ENCODE measurements around the gene ADAMTS1. TPM values are rescaled to one million over a fixed set of nuclear protein-coding genes. Genes with fewer than 3 reads are reported as not detected.

Gene ADAMTS1
- total RNA-seq, 1 donor from 2014 or later = 122 TPM

DNA sequence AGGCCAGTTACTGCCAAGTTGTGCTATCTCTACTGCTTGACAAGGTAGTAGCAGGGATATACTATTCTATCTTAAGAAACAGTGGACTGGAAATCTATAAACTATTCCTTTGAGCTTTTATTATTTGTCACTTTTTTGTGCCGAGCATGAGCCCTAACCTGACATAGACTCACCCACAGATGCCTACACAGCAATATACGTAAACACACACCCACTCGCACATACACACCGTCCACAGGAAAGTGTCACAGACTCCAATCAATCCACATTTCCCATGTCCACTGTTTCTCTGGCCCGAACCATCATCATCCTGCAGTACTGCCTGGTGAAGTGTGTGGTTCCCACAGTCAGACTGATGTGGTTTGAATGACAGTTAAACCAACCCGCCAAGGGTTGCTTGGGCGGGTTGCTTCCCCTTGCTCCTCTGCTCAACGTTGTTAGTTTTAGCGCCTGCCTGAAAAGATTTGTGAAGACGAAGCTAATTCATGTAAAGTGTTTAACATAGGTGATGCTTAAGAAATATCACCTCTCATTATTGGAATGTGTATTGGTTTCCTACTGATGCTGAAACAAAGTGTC, 47.2 kb downstream of the ADAMTS1 start:
- no peaks in the 10 kb centered on the region for H3K27me3 ChIP-seq
- H3K36me3 ChIP-seq = no peaks in the 10 kb centered on the region
- no peak overlapping the region for H3K27ac ChIP-seq
- peaks cover 10% of the 10 kb centered on the region for H3K4me1 ChIP-seq
- DNase-seq (no peak), ATAC-seq (no peak)
- no peaks in the 10 kb centered on the region for H3K9me3 ChIP-seq
- H3K4me3 ChIP-seq = no peak overlapping the region
- TF ChIP-seq, protein P1, sequence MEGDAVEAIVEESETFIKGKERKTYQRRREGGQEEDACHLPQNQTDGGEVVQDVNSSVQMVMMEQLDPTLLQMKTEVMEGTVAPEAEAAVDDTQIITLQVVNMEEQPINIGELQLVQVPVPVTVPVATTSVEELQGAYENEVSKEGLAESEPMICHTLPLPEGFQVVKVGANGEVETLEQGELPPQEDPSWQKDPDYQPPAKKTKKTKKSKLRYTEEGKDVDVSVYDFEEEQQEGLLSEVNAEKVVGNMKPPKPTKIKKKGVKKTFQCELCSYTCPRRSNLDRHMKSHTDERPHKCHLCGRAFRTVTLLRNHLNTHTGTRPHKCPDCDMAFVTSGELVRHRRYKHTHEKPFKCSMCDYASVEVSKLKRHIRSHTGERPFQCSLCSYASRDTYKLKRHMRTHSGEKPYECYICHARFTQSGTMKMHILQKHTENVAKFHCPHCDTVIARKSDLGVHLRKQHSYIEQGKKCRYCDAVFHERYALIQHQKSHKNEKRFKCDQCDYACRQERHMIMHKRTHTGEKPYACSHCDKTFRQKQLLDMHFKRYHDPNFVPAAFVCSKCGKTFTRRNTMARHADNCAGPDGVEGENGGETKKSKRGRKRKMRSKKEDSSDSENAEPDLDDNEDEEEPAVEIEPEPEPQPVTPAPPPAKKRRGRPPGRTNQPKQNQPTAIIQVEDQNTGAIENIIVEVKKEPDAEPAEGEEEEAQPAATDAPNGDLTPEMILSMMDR (IDR thresholded peaks at IDR 0.05) = no peak
- intact Hi-C loops (cut with DNase I) = no loop called here

DNA sequence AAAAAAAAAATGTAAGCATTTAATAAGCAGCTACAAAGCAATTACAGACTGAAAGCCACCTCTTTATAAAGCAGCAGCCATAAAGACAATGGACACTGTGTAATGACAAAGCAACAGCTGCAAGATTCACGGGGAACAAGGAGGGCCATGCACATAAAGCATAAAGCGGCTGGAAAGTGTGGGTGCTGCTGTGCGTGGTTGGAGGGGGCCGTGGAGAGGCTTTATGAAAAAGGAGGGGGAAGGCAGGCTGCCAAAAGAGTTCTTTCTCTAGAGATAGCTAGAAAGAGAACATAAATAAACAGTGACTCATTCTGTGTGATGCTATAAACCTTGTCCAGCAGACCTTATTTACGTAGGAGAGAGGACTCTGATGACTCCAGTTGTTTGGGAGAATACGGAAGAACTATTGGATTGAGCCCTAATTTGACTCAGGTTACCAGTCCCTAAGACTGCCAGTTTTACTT, 49.3 kb downstream of the ADAMTS1 start:
- Histone ChIP-seq H3K27me3 (no peaks in the 10 kb centered on the region), H3K36me3 (no peaks in the 10 kb centered on the region), H3K4me3 (no peak overlapping the region), H3K4me1 (peaks cover 6% of the 10 kb centered on the region), H3K27ac (no peak overlapping the region), H3K9me3 (no peaks in the 10 kb centered on the region)
- intact Hi-C loops (cut with DNase I) = no loop called here
- ATAC-seq (no peak), DNase-seq (no peak)
- TF ChIP-seq, protein P1 (IDR thresholded peaks at IDR 0.05) = no peak

DNA sequence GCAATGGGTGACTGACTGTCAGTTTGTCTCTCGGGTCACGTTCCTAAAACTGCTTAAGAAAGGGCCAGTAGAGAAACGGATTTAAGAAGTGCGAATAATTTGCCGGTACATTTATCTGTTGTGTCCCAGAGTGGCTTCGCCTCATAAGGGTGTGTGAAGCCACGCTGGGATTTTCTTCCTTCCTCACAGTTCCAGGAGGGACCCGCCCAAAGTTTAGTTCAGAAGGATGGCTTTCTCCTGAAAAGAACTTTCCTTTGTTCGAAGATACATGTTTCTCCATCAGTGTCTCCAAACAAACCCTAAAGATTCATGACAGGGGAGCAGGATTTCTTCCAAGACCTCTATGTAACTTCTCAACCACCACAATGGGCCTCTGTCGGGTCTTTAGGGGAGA, 49.8 kb downstream of the ADAMTS1 start:
- Histone ChIP-seq H3K4me3 (no peak overlapping the region), H3K36me3 (no peaks in the 10 kb centered on the region), H3K4me1 (peaks cover 6% of the 10 kb centered on the region), H3K9me3 (no peaks in the 10 kb centered on the region), H3K27ac (no peak overlapping the region), H3K27me3 (no peaks in the 10 kb centered on the region)
- TF ChIP-seq, protein P1 (IDR thresholded peaks at IDR 0.05) = no peak
- intact Hi-C loops (cut with DNase I) = no loop called here
- no peak for DNase-seq
- ATAC-seq = no peak

DNA sequence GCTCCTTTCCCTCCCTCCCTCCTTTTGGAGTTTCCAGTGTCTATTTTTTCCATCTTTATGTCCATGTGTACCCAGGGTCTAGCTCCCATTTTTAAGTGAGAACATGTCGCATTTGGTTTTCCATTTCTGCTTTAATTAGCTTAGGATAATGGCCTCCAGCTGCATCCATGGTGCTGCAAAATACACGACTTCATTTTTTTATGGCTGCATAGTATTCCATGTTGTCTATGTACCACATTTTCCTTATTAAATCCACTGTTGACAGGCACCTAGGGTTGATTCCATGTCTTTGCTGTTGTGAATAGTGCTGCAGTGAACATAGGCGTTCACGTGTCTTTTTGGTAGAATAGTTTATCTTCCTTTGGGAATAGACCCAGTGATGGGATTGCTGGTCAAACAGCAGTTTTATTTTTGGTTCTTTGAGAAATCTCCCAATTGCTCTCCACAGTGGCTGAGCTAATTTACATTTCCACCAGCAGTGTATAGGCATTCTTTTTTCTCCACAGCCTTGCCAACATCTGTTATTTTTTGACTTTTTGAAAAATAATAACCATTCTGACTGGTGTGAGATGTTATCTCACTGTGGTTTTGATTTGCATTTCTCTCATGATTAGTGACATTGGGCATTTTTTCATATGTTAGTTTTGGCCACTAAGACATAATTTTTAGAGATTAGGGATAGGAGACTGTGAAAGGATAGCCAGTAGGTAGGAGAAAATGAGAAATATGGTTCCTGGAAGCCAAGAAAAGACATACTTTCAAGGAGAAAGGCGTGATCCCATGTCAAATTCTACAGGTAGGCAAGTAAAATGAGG, 50.4 kb downstream of the ADAMTS1 start:
- Histone ChIP-seq H3K4me3 (no peak overlapping the region), H3K4me1 (peaks cover 1% of the 10 kb centered on the region), H3K9me3 (no peaks in the 10 kb centered on the region), H3K27ac (no peak overlapping the region), H3K36me3 (no peaks in the 10 kb centered on the region), H3K27me3 (no peaks in the 10 kb centered on the region)
- ATAC-seq = no peak
- TF ChIP-seq, protein P1 (IDR thresholded peaks at IDR 0.05) = no peak
- DNase-seq = no peak
- intact Hi-C loops (cut with DNase I) = no loop called here

DNA sequence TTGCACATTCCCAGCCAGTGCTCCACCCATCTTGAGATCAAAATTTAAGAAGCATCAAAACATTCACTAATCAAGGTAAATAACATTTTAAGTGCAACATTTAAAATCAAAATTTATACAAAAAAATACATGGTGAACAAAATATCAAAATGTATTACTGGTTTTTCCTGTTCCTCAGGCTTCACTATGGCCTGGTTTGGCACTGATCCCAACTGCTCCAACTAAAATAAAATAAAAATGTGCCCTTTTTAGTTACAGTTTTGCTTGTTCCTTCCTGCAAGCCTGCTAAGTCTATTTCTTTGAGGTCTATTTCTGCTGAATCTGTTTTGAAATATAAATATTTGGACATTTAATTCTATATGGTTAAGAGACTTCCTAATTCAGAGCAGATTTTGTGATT, 54.9 kb downstream of the ADAMTS1 start:
- H3K27ac ChIP-seq = no peak overlapping the region
- ATAC-seq (no peak), DNase-seq (no peak)
- intact Hi-C loops (cut with DNase I) = no loop called here
- H3K4me1 ChIP-seq = peaks cover 6% of the 10 kb centered on the region
- H3K36me3 ChIP-seq = no peaks in the 10 kb centered on the region
- no peaks in the 10 kb centered on the region for H3K9me3 ChIP-seq
- TF ChIP-seq, protein P1 (IDR thresholded peaks at IDR 0.05) = no peak
- H3K4me3 ChIP-seq = no peak overlapping the region
- no peaks in the 10 kb centered on the region for H3K27me3 ChIP-seq

Data from upper lobe of right lung (tissue), 1 donor.